Neural cell (in vitro differentiated cells): ENCODE data around the gene POP5.

Source experiments
- CTCF ChIP-seq: fragments of 450-650 bp; IDR thresholded peaks from 2 replicates; pipeline ENCODE4 v1.5.1; 2014; ENCODE audit warnings: antibody characterized with exemption, mild to moderate bottlenecking, moderate library complexity; ENCODE audit not compliant: poor library complexity, severe bottlenecking
- EZH2 ChIP-seq: fragments of 200-600, 300-800 bp; shearing (Covaris generic), sonication (generic); IDR thresholded peaks from 2 replicates; pipeline ENCODE4 v1.6.1; 2014; ENCODE audit warnings: antibody characterized with exemption, low read length, borderline replicate concordance, mild to moderate bottlenecking; ENCODE audit not compliant: insufficient read depth, poor library complexity, severe bottlenecking
- RAD21 ChIP-seq: fragments of 450-650 bp; conservative IDR thresholded peaks from 2 replicates; pipeline ENCODE4 v1.6.1; 2014; ENCODE audit warnings: antibody characterized with exemption, mild to moderate bottlenecking, moderate library complexity

DNA sequence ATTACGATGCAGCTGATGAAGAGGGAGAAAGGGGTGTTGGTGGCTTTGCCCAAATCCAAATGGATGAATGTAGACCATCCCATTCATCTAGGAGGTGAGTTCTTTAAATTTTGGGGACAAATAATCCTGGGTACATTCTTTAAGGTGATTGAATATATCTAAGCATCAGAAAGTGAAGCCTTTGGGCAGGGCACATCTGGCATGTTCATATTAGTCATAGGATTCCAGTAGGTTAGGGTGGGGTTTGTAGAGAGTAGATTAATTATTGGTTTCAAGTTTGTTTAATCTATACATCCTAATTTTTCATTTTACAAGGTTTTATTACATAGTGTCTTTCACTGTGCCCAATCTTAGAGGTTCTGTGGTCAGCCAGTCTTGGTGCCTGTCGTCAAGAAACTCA is 23.6 kb downstream of the POP5 start:
- TF ChIP-seq EZH2, result no peak
- no peak for TF ChIP-seq CTCF
- TF ChIP-seq RAD21, result no peak
